Trophoblast cell (in vitro differentiated cells and primary cell): ENCODE data around the gene DUSP9.
"Not testable (repeated sequence)": the region's sequence is repeated elsewhere in the genome, so short reads cannot be mapped to it uniquely, and the experiment has no call there.

Experiments
- DNase-seq, 2 donors: peaks; one replicate each; pipeline ENCODE4 v3.0.0-alpha.2; 2016
- H2AFZ ChIP-seq: 2 replicates; pipeline ENCODE4 v1.6.1; 2013; ENCODE audit warnings: low read length, moderate library complexity, mild to moderate bottlenecking; ENCODE audit not compliant: insufficient read depth, poor library complexity
- H2AK5ac ChIP-seq: 2 replicates; pipeline ENCODE4 v1.6.1; 2013; ENCODE audit warnings: mild to moderate bottlenecking, low read length
- H2BK120ac ChIP-seq: 2 replicates; pipeline ENCODE4 v1.6.1; 2013; ENCODE audit warnings: low read length, mild to moderate bottlenecking, moderate library complexity; ENCODE audit not compliant: insufficient read depth, poor library complexity
- H2BK12ac ChIP-seq: 2 replicates; pipeline ENCODE4 v1.6.1; 2013; ENCODE audit warnings: mild to moderate bottlenecking, low read length, moderate library complexity
- H2BK5ac ChIP-seq: 2 replicates; pipeline ENCODE4 v1.6.1; 2013; ENCODE audit warnings: low read length, low read depth, moderate library complexity, mild to moderate bottlenecking; ENCODE audit not compliant: poor library complexity
- H3K14ac ChIP-seq: 2 replicates; pipeline ENCODE4 v1.6.1; 2013; ENCODE audit warnings: mild to moderate bottlenecking, low read length
- H3K18ac ChIP-seq: 2 replicates; pipeline ENCODE4 v1.6.1; 2013; ENCODE audit warnings: mild to moderate bottlenecking, low read length
- H3K23ac ChIP-seq: 2 replicates; pipeline ENCODE4 v1.6.1; 2013; ENCODE audit warnings: low read length
- H3K27ac ChIP-seq: 2 replicates; pipeline ENCODE4 v1.5.1; 2013; ENCODE audit warnings: low read depth, mild to moderate bottlenecking, inconsistent platforms, low read length, moderate library complexity
- H3K27me3 ChIP-seq: 2 replicates; pipeline ENCODE4 v1.6.1; 2013; ENCODE audit warnings: inconsistent platforms, mild to moderate bottlenecking, low read length, moderate library complexity; ENCODE audit not compliant: insufficient read depth
- H3K36me3 ChIP-seq, 2 experiments: 1 replicate in 1 of 2; 2 replicates in 1 of 2; pipeline ENCODE4 v1.6.1; 2013; ENCODE audit warnings: low read length in 2 of 2, mild to moderate bottlenecking in 2 of 2, moderate library complexity in 1 of 2; ENCODE audit not compliant: insufficient read depth in 2 of 2, control insufficient read depth in 1 of 2
- H3K4ac ChIP-seq: 2 replicates; pipeline ENCODE4 v1.6.1; 2013; ENCODE audit warnings: low read depth, mild to moderate bottlenecking, low read length, moderate library complexity
- H3K4me1 ChIP-seq, 2 experiments: 1 replicate in 1 of 2; 2 replicates in 1 of 2; pipeline ENCODE4 v1.6.1; 2013; ENCODE audit warnings: low read length in 2 of 2, mild to moderate bottlenecking in 2 of 2, moderate library complexity in 1 of 2; ENCODE audit not compliant: insufficient read depth in 2 of 2, control insufficient read depth in 1 of 2
- H3K4me2 ChIP-seq: 2 replicates; pipeline ENCODE4 v1.6.1; 2013; ENCODE audit warnings: inconsistent platforms, mild to moderate bottlenecking, low read length, moderate library complexity
- H3K4me3 ChIP-seq: 2 replicates; pipeline ENCODE4 v1.5.1; 2013; ENCODE audit warnings: mild to moderate bottlenecking, low read depth, low read length, inconsistent platforms
- H3K79me1 ChIP-seq: one replicate; pipeline ENCODE4 v1.6.1; 2013; ENCODE audit warnings: low read length
- H3K79me2 ChIP-seq: 2 replicates; pipeline ENCODE4 v1.6.1; 2013; ENCODE audit warnings: low read length, mild to moderate bottlenecking; ENCODE audit not compliant: control insufficient read depth, insufficient read depth, poor library complexity
- H3K9ac ChIP-seq: 2 replicates; pipeline ENCODE4 v1.6.1; 2013; ENCODE audit warnings: mild to moderate bottlenecking, low read length
- H3K9me3 ChIP-seq: 2 replicates; pipeline ENCODE4 v1.6.1; 2013; ENCODE audit warnings: low read depth, mild to moderate bottlenecking, control low read depth, inconsistent platforms, low read length; ENCODE audit not compliant: insufficient read depth
- H4K12ac ChIP-seq: 2 replicates; pipeline ENCODE4 v1.6.1; 2013; ENCODE audit warnings: low read depth, mild to moderate bottlenecking, low read length, moderate library complexity
- H4K8ac ChIP-seq: 2 replicates; pipeline ENCODE4 v1.6.1; 2013; ENCODE audit warnings: low read depth, mild to moderate bottlenecking, low read length, moderate library complexity
- H4K91ac ChIP-seq: one replicate; pipeline ENCODE4 v1.6.1; 2013; ENCODE audit warnings: low read depth, mild to moderate bottlenecking, low read length, moderate library complexity
- WGBS: extraction: QIAGEN DNeasy Blood & Tissue Kit; methylation state at CpG from one replicate; pipeline ENCODE4 v1.1.7; 2013; ENCODE audit warnings: missing lambda C conversion rate; ENCODE audit not compliant: insufficient read length, insufficient coverage; ENCODE audit errors: extremely low coverage; 5-methylcytosine and 5-hydroxymethylcytosine counted together

Gene DUSP9

GRCh38 chrX:153674219-153674851 is 27.3 kb downstream of the DUSP9 start:
- H3K79me2 ChIP-seq, result no peaks in the 10 kb centered on the region
- no peaks in the 10 kb centered on the region for H3K9me3 ChIP-seq
- peak; percentile 34 to 48 for DNase-seq
- no peak overlapping the region for H3K4me2 ChIP-seq
- no peak overlapping the region for H3K23ac ChIP-seq
- H3K27me3 ChIP-seq, result peaks cover 3% of the 10 kb centered on the region
- H2AK5ac ChIP-seq, result no peak overlapping the region
- H3K14ac ChIP-seq, result no peak overlapping the region
- no peak overlapping the region for H3K4me3 ChIP-seq
- no peak overlapping the region for H3K18ac ChIP-seq
- no peak overlapping the region for H4K91ac ChIP-seq
- no peak overlapping the region for H2BK5ac ChIP-seq
- no CpG with 5 or more reads among the region's 27 CpGs for WGBS
- no peaks in the 10 kb centered on the region for H3K79me1 ChIP-seq
- no peak overlapping the region for H3K4ac ChIP-seq
- no peaks in the 10 kb centered on the region for H3K36me3 ChIP-seq
- H2AFZ ChIP-seq, result no peak overlapping the region
- no peak overlapping the region for H4K8ac ChIP-seq
- no peak overlapping the region for H3K9ac ChIP-seq
- no peak overlapping the region for H3K27ac ChIP-seq
- no peak overlapping the region for H2BK120ac ChIP-seq
- no peak overlapping the region for H2BK12ac ChIP-seq
- H3K4me1 ChIP-seq, result peaks cover 0 to 3% of the 10 kb centered on the region in 2 experiments
- no peak overlapping the region for H4K12ac ChIP-seq

- Histone ChIP-seq H3K79me1 (no peaks in the 10 kb centered on the region), H3K4ac (no peak overlapping the region), H3K14ac (no peak overlapping the region), H4K8ac (no peak overlapping the region), H3K23ac (no peak overlapping the region), H2AK5ac (no peak overlapping the region), H3K27me3 (no peaks in the 10 kb centered on the region), H3K18ac (no peak overlapping the region), H3K79me2 (no peaks in the 10 kb centered on the region), H2BK5ac (no peak overlapping the region), H3K36me3 (no peaks in the 10 kb centered on the region), H4K91ac (no peak overlapping the region), H3K27ac (no peak overlapping the region), H3K9ac (no peak overlapping the region), H3K4me2 (no peak overlapping the region), H3K4me1 (peaks cover 6 to 7% of the 10 kb centered on the region in 2 experiments), H2AFZ (no peak overlapping the region), H4K12ac (no peak overlapping the region), H2BK12ac (no peak overlapping the region), H3K4me3 (no peak overlapping the region), H2BK120ac (no peak overlapping the region), H3K9me3 (no peaks in the 10 kb centered on the region)
- DNase-seq, result no peak
- no CpG with 5 or more reads among the region's 12 CpGs for WGBS
Measured at GRCh38 chrX:153681175-153681574, 34.2 kb downstream of the DUSP9 start.

GRCh38 chrX:153683486-153683885 is 36.5 kb downstream of the DUSP9 start:
- not testable (repeated sequence) for DNase-seq, H3K36me3 ChIP-seq, H3K79me1 ChIP-seq, H2BK120ac ChIP-seq, H3K27me3 ChIP-seq, H3K4ac ChIP-seq, H3K79me2 ChIP-seq, H3K9me3 ChIP-seq, H2AK5ac ChIP-seq, H2AFZ ChIP-seq, H3K23ac ChIP-seq, H2BK12ac ChIP-seq, H4K91ac ChIP-seq, H3K4me2 ChIP-seq, H4K8ac ChIP-seq, H3K14ac ChIP-seq, H4K12ac ChIP-seq, H2BK5ac ChIP-seq, H3K18ac ChIP-seq, H3K9ac ChIP-seq, H3K4me3 ChIP-seq, H3K27ac ChIP-seq
- no CpG with 5 or more reads among the region's 8 CpGs for WGBS
- peaks cover 12 to 17% of the 10 kb centered on the region in 2 experiments for H3K4me1 ChIP-seq

GRCh38 chrX:153684467-153685155 is 37.6 kb downstream of the DUSP9 start:
- Histone ChIP-seq H3K14ac (no peak overlapping the region), H3K4me1 (peaks cover 12 to 17% of the 10 kb centered on the region in 2 experiments), H4K12ac (no peak overlapping the region), H3K27ac (no peak overlapping the region), H3K4ac (no peak overlapping the region), H3K23ac (no peak overlapping the region), H3K18ac (no peak overlapping the region), H3K79me1 (peaks cover 3% of the 10 kb centered on the region), H3K4me2 (no peak overlapping the region), H2AFZ (no peak overlapping the region), H4K91ac (no peak overlapping the region), H3K9ac (no peak overlapping the region), H2BK12ac (no peak overlapping the region), H3K4me3 (no peak overlapping the region), H3K27me3 (no peaks in the 10 kb centered on the region), H2AK5ac (no peak overlapping the region), H3K79me2 (no peaks in the 10 kb centered on the region), H3K36me3 (no peaks in the 10 kb centered on the region), H4K8ac (peak overlapping the region; percentile 4), H3K9me3 (no peaks in the 10 kb centered on the region), H2BK120ac (no peak overlapping the region), H2BK5ac (no peak overlapping the region)
- WGBS, result no CpG with 5 or more reads among the region's 21 CpGs
- DNase-seq, result no peak
